GM19193 (cell line): ENCODE data around the gene MYDGF.

Experiments
- POLR2A ChIP-seq: IDR thresholded peaks from 4 replicates; pipeline ENCODE4 v1.6.1; 2011; ENCODE audit not compliant: insufficient read depth, insufficient read length; ENCODE audit errors: extremely low read depth

Gene MYDGF

DNA sequence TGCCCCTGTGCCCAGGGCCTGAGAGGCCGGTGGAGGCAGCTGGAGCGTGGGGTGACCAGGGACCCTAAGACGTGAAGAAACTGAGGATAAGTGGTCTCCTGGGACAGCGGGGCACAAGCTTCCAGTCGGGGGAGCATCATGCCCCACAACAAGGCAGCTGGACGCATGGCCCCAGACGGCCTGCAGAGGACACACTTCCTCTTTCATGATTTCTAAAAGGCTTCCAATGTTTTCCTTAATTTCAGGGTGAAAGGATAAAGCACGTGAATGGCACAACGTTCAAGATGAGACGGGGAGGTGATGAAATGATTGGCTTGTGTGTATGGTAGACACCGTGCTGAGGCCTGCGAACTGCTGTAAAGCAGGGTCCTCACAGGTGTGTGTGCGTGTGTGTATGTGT, 20.2 kb upstream of the MYDGF start:
- TF ChIP-seq POLR2A, result no peak

DNA sequence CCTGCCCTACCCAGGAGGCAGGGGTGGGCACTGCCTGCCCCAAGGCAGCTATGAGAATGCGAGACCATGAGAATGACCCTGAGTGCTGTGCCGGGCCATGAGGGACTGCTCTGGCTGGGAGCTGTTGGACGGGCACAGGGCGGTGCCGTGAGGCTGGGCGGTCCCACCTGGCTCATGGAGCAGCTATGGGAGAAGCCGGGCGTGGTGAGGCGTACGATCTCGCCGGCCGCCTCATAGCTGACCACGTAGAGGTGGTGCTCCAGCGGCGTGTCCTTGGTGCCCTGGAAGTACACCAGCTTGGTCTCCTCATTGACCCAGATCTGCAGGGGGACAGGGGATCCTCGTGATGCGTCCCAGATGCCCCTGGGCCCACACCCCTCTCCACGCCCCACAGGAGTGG, 19.3 kb upstream of the MYDGF start:
- TF ChIP-seq POLR2A, result no peak

DNA sequence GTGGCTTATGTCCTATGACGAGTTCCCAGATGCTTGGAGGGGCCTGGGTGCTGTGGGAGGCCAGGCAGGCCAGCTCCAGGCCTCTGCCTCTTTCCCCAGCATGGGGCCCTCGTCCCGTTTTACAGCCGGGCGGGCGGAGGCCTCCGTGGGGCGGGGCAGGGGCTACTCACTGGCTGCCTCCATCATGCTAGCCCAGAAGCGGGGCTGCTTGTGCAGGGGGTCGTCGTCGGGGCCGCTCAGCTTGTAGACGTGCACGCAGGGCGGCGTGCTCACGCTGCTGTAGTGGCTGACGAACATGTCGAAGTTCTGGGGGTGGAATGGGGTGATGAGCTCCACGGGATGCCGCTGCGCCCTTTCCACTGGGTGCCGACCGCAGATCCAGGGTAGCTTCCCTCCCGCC, 18.4 kb upstream of the MYDGF start:
- TF ChIP-seq POLR2A, result no peak

DNA sequence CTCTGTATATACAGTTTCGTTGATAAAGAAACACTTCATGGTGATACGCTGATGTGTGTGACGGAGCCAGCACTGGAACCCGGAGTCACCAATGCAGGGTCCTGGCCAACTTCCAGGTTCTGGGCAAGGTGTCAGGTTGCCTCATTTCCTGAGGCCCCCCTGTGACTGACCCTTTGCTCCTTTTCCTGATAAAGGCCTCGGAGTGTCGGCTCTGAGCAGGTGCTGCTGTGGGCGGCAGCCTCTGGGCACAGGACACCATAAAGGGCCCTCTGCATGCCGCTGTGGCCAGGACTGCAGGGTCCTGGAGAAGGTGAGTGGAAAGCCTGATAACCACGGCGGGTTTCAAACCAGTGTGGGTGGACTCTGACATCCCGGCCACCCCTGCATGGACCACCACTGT, 17.3 kb upstream of the MYDGF start:
- no peak for TF ChIP-seq POLR2A

DNA sequence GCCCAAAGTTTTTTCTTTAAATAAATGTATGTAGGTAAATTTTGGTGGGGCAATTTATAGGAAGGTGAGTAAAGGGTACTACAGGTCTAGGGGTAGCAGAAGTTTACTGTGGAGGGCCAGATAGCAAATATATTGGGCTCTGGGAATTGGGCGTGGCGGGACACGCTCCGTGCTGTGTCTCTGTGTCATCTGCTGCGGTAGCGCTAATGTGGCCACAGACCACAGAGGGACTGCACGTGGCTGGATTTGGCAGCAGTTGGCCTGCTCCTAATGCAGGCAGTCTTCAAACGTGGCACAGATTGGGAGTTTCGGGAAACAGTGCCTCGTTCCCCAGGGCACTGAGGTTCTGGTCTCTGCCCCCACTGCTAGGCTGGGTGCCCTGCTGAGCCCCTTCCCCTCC, 16.6 kb upstream of the MYDGF start:
- no peak for TF ChIP-seq POLR2A

DNA sequence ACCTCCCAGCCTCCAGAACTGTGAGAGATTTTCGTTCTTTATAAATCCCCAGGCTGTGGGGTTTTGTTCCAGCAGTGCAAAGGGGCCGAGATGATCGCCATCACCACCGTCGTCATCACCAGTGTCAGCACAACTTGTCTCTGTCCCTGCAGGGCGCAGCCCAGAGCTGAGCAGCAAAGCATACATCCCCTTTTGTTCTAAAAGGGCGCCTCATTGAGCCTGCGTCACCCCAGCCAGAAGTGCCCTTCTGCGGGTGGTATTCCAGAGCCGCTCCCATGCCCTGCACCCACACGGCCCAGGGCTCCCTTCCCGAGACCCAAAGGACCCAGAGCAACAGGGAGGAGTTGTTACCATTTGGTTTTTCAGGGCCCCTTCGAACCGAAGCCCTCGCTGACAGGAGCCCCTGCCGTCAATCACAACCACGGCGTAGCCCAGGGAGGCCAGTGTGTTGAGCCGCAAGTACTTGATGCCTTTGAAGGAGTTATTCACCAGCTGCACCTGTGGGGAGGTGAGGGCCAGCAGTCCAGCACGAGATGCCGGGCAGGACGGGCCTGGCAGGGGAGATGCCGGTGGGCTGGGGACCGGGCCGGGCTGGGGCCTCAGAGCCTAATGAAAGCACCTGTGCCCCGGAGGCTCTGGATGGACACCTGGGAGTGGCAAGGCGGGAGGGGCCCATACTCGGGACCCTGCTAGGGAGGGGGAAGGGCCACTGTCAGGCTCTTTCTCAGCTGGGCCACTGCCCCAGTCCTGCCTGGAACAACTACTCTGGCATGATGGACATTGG, 14.4 kb upstream of the MYDGF start:
- no peak for TF ChIP-seq POLR2A

DNA sequence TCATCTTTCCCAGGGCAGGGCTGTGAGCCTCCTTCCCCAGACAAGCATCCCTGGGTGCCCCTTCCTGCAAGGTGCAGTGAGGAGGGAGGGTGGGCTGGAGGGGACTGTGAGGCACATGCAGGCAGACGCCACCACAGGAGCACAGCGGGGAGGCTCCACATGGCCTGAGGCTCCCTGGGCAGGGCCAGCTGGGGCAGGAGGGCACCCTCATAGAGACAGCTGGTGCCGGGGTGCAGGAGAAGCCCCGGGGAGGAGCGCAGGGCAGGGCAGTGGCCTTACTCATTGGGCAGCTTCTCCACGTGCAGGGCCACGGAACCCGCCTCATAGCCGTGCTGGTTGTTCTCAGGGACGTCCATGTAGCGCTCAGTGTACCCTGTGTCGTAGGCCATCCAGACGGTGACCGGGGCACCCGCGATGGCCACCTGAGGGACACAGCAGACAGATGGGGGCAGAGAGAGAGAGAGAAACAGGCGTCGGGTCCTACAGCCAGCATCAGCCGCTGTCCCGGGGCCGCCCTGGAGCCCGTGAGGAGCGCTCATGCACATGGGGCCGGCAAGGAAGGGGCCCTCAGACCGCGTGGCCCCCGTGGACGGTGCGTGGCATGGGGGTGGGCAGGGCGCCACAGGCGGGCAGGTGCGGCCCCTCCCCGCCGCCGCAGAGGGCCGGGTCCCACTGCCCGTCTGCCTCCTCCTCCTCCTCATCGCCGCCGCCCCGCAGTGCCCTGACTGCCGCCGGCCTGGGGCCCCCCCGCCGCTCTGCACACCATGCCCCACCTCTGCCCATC, 12.5 kb upstream of the MYDGF start:
- TF ChIP-seq POLR2A, result no peak

DNA sequence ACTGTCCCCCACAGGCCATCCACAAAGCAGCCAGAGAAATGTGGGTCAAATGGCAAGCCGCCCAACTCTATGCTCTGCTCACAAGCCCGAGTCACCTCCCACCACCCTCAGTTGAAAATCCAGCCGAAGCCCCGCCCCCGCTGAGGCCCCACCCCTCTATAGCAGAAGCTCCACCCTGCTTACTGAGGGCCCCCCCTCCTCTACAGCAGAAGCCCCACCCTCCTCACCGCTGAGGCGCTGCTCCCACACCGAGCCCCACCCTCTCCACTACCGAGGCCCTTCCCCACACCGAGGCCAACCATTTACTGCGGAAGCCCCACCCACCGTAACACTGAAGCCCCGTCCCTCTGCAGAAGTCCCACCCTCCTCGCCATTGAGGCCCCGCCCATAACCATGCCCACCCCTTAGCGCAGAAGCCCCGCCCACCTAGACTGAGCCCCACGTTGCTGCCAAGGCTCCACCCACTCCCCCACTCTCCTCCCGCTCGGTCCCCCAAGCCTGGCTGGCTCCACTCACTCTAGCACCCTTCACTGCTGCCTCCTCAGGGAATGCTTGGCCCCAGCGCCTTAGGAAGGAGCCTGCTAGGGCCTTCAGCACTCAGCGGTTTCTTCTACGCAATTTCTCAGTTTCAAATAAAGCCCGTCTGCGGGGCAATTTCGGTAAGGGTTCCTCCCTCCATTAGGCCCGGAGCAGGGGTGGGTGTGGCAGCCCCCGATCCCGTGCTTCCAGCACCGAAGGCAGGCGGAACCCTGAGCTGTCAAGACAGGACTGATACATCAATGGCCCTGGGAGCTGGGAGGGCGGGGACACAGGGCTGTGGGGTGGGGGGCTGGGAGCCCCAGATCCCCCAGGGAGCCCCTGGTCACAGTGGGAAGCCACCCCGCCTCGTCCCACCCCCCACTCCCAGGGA, 9.0 kb upstream of the MYDGF start:
- TF ChIP-seq POLR2A, result no peak

DNA sequence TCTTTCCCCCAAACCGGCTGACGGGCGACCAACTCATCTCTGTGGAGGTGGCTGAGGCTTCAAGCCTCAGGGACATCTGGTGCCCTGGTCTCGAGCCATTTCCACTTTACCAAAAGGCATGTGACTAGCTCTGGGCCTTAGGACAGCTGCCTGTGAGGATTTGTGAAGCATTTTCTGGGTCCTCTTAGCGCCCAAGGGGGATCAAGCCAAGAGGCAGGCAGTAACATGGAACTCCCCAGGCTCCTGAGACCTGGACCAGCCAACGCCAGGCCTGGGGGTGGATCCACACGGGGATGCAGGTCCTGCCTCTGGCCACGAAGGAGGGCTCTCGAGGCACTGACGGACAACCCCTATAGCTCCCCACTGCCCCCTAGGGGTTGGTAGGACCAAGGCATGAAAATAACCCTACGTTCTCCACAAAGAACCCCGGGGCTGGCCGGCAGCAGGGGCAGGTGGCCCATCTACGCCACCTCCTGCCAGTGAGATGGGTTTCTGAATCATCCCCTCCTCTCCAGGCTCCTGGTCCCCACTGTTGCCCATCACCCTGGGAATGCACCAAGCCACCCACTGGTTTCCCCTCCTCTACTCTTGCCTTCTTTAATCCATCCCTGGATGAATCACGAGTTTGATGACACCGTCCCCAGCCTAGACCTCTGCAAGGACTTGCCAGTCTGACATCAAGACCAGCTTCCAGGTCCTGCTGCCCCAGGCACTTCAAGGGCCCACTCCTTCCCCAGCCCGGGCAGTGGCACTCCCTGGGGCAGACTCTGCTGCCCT, 7.0 kb upstream of the MYDGF start:
- no peak for TF ChIP-seq POLR2A

DNA sequence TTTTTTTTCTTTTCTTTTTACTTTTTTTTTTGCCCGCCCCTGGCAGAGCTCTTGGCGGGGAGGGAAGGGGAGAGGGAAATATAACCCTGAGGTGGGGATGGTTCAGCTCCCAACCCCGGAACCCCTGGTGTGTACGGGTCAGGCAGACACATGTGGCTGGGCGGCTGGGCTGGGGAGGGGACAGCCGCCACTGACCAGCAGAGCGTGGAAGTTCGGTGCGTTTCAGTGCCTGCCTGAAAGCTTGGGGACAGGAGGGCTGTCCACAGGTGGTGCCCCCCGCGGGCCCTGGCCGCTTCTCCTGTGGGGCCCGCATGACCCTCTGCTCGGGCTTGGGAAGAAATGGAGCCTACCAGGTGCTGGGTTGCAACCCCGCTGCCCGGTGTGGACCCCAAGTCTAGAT, 5.2 kb upstream of the MYDGF start:
- TF ChIP-seq POLR2A, result no peak

DNA sequence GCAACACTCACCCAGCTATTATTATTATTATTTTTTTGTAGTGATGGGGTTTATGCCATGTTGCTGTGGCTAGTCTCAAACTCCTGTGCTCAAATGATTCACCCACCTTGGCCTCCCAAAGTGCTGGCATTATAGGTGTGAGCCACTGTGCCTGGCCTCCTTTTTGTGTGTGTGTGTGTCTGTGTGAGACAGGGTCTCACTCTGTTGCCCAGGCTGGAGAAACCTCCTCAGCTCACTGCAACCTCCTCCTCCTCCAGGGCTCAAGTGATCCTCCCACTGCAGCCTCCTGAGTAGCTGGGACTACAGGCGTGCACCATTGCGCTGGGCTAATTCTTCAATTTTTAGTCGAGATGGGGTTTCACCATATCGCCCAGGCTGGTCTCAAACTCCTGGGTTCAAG, 3.6 kb upstream of the MYDGF start:
- no peak for TF ChIP-seq POLR2A

DNA sequence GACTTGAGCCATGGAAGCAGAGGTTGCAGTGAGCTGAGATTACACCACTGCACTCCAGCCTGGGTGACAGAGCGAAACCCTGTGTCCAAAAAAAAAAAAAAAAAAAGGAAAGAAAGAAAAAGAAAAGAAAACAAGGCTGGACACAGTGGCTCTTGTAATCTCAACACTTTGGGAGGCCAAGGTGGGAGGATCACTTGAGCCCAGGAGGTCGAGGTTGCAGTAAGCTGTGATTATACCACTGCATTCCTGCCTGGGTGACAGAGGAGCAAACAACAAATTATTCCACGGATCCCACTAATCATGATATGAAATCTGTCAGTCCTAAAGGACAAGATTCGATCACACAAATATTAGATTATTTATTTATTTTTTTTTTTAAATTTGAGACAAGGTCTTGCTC, 3.1 kb upstream of the MYDGF start:
- TF ChIP-seq POLR2A, result no peak

DNA sequence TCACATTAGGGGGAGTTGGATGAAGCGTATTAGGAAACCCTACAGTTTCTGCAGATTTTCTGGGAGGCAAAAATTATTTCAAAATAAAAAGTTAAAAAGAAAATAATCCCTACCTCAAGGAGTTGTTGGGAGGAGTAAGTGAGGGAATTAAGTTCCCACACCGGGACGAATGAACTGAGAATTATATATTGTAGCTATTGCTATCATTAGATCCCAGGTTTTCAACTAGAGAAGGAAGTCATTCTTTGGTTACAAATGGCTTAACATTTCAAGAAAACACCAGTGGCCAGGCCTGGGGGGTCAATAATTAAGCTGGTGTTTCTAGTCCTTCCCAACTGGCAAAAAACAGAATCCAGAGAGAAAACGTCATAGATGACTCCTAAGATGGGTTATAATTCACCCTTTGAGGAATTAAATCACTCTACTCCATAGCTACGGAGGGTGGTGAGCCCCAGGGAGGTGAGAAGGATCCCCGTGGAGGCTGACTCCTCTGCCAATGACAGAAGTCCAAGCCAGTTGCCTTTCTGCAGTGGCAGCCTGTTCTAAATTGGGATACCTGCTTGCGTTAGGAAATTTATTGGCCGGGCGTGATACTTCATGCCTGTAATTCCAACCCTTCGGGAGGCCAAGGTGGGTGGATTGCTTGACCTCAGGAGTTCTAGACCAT, 1.2 kb upstream of the MYDGF start:
- TF ChIP-seq POLR2A, result no peak

DNA sequence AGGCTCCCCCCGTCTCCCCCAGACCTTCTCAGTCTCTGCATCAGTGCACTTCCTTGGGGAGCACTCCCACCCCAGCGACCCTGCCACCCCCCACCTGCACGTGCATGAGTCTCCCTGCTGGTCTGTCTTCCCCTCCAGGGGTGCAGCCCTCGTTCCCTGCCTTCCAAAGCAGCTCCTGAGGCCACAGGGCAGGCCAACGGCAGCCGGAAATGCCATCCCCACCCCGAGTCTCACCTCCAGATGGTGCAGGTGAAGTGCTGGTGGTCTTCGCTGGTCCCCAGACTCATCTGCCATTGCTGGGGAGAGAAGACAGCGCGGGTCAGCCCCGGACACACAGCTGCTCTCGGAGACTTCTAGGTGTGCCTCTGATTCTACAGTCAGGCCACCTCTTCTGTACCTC, 5.5 kb downstream of the MYDGF start:
- TF ChIP-seq POLR2A, result no peak
